Mammary epithelial cell (primary cell): ENCODE results near the gene PTPRR.

Source experiments
- EZH2 ChIP-seq: IDR thresholded peaks from 2 replicates; pipeline ENCODE4 v1.6.1; 2012; ENCODE audit warnings: low read length, inconsistent platforms, borderline replicate concordance
- TF ChIP-seq, protein P1 (sequence below), 2 donors: IDR thresholded peaks in 1 of 2; conservative IDR thresholded peaks in 1 of 2; 2 replicates each; pipeline ENCODE4 v1.5.1; 2011 to 2012; ENCODE audit warnings: inconsistent platforms in 2 of 2, low read length in 2 of 2, mild to moderate bottlenecking in 2 of 2, control low read depth in 1 of 2, low read depth in 1 of 2; ENCODE audit not compliant: insufficient read depth in 1 of 2; ENCODE audit errors: extremely low read depth in 1 of 2

DNA sequence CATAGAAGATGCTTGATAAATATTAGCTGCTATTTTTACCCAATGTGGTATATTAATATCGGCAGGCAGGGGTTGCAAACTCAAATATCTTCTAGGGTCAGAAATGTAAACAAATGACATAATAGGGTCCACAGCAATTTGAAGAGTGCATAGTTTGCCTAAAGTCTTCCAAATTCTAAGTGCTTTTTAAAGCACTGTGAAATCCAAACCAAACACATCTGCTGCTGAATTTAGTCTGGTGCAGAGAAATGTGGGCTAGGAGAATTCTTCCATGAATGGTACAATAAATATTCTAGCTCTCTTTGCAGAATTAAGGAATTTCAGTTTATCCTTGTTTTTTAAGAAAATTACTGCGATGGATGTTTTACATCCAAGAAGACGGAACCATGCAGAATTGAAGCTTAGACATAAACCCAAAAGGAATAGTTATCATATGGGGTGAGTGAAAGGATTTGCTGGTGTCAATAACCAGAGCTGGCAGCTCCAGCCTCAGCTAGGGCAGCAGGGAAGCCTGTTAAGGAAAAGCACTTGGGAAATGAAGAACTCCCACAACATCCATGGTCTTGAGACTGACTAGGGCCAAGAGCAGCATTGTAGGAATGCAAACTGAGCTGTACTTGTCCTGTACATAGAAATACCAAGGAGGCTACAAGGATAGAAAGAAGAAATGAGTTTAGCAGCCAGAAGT is 65.5 kb downstream of the PTPRR start:
- TF ChIP-seq, protein P1, sequence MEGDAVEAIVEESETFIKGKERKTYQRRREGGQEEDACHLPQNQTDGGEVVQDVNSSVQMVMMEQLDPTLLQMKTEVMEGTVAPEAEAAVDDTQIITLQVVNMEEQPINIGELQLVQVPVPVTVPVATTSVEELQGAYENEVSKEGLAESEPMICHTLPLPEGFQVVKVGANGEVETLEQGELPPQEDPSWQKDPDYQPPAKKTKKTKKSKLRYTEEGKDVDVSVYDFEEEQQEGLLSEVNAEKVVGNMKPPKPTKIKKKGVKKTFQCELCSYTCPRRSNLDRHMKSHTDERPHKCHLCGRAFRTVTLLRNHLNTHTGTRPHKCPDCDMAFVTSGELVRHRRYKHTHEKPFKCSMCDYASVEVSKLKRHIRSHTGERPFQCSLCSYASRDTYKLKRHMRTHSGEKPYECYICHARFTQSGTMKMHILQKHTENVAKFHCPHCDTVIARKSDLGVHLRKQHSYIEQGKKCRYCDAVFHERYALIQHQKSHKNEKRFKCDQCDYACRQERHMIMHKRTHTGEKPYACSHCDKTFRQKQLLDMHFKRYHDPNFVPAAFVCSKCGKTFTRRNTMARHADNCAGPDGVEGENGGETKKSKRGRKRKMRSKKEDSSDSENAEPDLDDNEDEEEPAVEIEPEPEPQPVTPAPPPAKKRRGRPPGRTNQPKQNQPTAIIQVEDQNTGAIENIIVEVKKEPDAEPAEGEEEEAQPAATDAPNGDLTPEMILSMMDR (conservative IDR thresholded peaks at IDR 0.05 in 1 of 2, IDR thresholded peaks at IDR 0.05 in 1 of 2; ENCODE audit: extremely low read depth in 1 of 2, insufficient read depth in 1 of 2, low read depth in 1 of 2, low read length in 2 of 2): no peak
- TF ChIP-seq EZH2: no peak
